SK-N-SH treated with all-trans-retinoic acid at 6 μM for 48 hours (cell line): ENCODE measurements around the gene FAM72B.
"Not testable (repeated sequence)": the region's sequence is repeated elsewhere in the genome, so short reads cannot be mapped to it uniquely, and the experiment has no call there.

ENCODE experiments used
- ARNTL ChIP-seq: fragments of 450-650 bp; formaldehyde crosslinking; IDR thresholded peaks from 2 replicates; pipeline ENCODE4 v1.5.0; 2020; ENCODE audit warnings: low read depth, mild to moderate bottlenecking, moderate library complexity, borderline replicate concordance
- CSDC2 ChIP-seq: fragments of 250-450 bp; sonication (Bioruptor Pico); IDR thresholded peaks from 2 replicates; pipeline ENCODE4 v1.5.0; 2020; ENCODE audit warnings: mild to moderate bottlenecking, moderate library complexity
- ESRRG ChIP-seq: fragments of 250-450 bp; sonication (Bioruptor Pico); IDR thresholded peaks from 2 replicates; pipeline ENCODE4 v1.6.1; 2021; ENCODE audit warnings: mild to moderate bottlenecking
- PATZ1 ChIP-seq: fragments of 250-450 bp; sonication (Bioruptor Pico); IDR thresholded peaks from 2 replicates; pipeline ENCODE4 v1.8.0; 2020; ENCODE audit warnings: mild to moderate bottlenecking, moderate library complexity, borderline replicate concordance
- RARB ChIP-seq: fragments of 250-450 bp; sonication (Bioruptor Pico); IDR thresholded peaks from 2 replicates; pipeline ENCODE4 v1.8.0; 2021; ENCODE audit warnings: mild to moderate bottlenecking, moderate library complexity
- TSHZ2 ChIP-seq: fragments of 250-450 bp; sonication (Bioruptor Pico); IDR thresholded peaks from 2 replicates; pipeline ENCODE4 v1.5.0; 2020; ENCODE audit warnings: mild to moderate bottlenecking, moderate library complexity
- ZFP30 ChIP-seq: fragments of 450-650 bp; formaldehyde crosslinking; IDR thresholded peaks from 2 replicates; pipeline ENCODE4 v1.5.0; 2022; ENCODE audit warnings: mild to moderate bottlenecking, moderate library complexity
- ZNF565 ChIP-seq: fragments of 450-650 bp; formaldehyde crosslinking; conservative IDR thresholded peaks from 2 replicates; pipeline ENCODE4 v1.5.0; 2020; ENCODE audit warnings: low read depth, mild to moderate bottlenecking, moderate library complexity
- TF ChIP-seq, protein P1 (sequence below): fragments of 250-450 bp; sonication (Bioruptor Pico); IDR thresholded peaks from 2 replicates; pipeline ENCODE4 v1.5.1; 2020; ENCODE audit warnings: low read depth, mild to moderate bottlenecking, moderate library complexity

DNA sequence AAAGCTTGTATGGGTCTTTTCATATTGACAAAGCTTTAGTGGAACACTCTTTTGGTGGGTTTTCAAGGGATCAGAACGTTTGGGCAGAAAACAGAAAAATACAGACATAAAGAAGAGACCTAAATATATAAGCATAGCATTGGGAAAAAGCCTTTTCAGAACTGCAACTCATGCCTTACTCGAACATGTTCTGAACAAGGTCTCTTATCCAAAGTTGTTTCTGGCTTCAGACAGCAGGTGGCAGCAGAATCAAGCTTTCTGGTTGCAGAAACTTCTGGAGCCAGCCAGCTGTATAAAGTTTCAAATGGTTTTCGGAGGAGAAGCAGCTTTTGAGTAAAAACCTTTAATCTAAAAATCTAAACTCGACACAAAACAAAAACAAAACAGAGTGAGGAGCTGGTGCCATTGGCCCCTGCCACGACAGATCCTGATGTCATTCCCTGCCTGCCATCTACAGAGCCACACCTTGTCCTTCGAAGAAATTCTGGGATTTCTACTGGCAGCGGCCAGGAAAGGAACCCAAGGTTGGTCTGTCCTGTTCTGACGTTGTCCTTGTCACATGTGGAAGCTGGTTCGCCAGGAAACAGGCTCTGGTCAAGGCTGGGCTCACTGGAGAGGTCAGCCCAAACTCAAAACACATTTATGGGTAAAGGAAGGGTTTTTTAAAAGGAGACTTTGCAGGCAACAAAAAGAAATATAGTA lies 35.5 kb downstream of the FAM72B start:
- not testable (repeated sequence) for TF ChIP-seq TSHZ2 (CRISPR knock-in tag); RARB; PATZ1 (CRISPR knock-in tag); ZFP30 (CRISPR knock-in tag); ESRRG (CRISPR knock-in tag); ARNTL (CRISPR knock-in tag); ZNF565 (CRISPR knock-in tag); CSDC2 (CRISPR knock-in tag)
- TF ChIP-seq, protein P1, sequence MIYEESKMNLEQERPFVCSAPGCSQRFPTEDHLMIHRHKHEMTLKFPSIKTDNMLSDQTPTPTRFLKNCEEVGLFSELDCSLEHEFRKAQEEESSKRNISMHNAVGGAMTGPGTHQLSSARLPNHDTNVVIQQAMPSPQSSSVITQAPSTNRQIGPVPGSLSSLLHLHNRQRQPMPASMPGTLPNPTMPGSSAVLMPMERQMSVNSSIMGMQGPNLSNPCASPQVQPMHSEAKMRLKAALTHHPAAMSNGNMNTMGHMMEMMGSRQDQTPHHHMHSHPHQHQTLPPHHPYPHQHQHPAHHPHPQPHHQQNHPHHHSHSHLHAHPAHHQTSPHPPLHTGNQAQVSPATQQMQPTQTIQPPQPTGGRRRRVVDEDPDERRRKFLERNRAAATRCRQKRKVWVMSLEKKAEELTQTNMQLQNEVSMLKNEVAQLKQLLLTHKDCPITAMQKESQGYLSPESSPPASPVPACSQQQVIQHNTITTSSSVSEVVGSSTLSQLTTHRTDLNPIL (CRISPR knock-in tag), result not testable (repeated sequence)
